Osteoblast (primary cell): ENCODE data around the gene NOL4L. TPM values are rescaled to one million over a fixed set of nuclear protein-coding genes. Genes with fewer than 3 reads are reported as not detected.

Experiments
- DNase-seq: peaks from one replicate; pipeline ENCODE4 v3.0.0; 2011; ENCODE audit warnings: low spot score, mixed read lengths; ENCODE audit not compliant: insufficient read length; ENCODE audit errors: missing footprints
- H2AFZ ChIP-seq: 2 replicates; pipeline ENCODE4 v1.6.0; 2011; ENCODE audit warnings: mild to moderate bottlenecking, low read length
- H3K27ac ChIP-seq: 2 replicates; pipeline ENCODE4 v1.5.1; 2011; ENCODE audit warnings: mild to moderate bottlenecking, low read depth, low read length, moderate library complexity
- H3K27me3 ChIP-seq: 2 replicates; pipeline ENCODE4 v1.6.0; 2012; ENCODE audit warnings: mild to moderate bottlenecking, control low read depth, inconsistent platforms, low read length, moderate library complexity; ENCODE audit not compliant: insufficient read depth
- H3K36me3 ChIP-seq: 2 replicates; pipeline ENCODE4 v1.5.1; 2011; ENCODE audit warnings: mild to moderate bottlenecking, low read length, control low read depth, moderate library complexity; ENCODE audit not compliant: insufficient read depth
- H3K4me1 ChIP-seq: 2 replicates; pipeline ENCODE4 v1.5.1; 2011; ENCODE audit warnings: mild to moderate bottlenecking, low read length, control low read depth, moderate library complexity; ENCODE audit not compliant: insufficient read depth
- H3K4me2 ChIP-seq: 2 replicates; pipeline ENCODE4 v1.6.0; 2011; ENCODE audit warnings: mild to moderate bottlenecking, low read length; ENCODE audit not compliant: insufficient read depth
- H3K4me3 ChIP-seq: fragments of 200-600 bp; sonication (generic); 3 replicates; pipeline ENCODE4 v1.5.1; 2012; ENCODE audit warnings: mild to moderate bottlenecking, low read length, inconsistent platforms; ENCODE audit not compliant: insufficient read depth
- H3K79me2 ChIP-seq: 2 replicates; pipeline ENCODE4 v1.6.0; 2012; ENCODE audit warnings: mild to moderate bottlenecking, low read length, control low read depth, inconsistent platforms; ENCODE audit not compliant: insufficient read depth
- H3K9me3 ChIP-seq: 2 replicates; pipeline ENCODE4 v1.5.1; 2011; ENCODE audit warnings: low read depth, low read length, control low read depth
- H4K20me1 ChIP-seq: 2 replicates; pipeline ENCODE4 v1.6.0; 2012; ENCODE audit warnings: mild to moderate bottlenecking, low read length, control low read depth; ENCODE audit not compliant: insufficient read depth
- CTCF ChIP-seq: IDR thresholded peaks from 2 replicates; pipeline ENCODE4 v1.5.1; 2011; ENCODE audit warnings: mild to moderate bottlenecking, low read depth, low read length, moderate library complexity; ENCODE audit errors: extremely low read depth
- total RNA-seq: library from RNA; depleted of rRNA; stranded (reverse); fragments of >200 nt; gene quantifications from 2 replicates; pipeline ENCODE4 v1.2.3, GENCODE V29; 2012

The NOL4L gene
- total RNA-seq, 1 donor = 6.2 TPM

GRCh38 chr20:32575227-32575581 is 9.9 kb downstream of the NOL4L start:
- no peak for TF ChIP-seq CTCF
- Histone ChIP-seq H4K20me1 (no peaks in the 10 kb centered on the region), H3K4me2 (no peak overlapping the region), H3K79me2 (no peaks in the 10 kb centered on the region), H3K27ac (no peak overlapping the region), H3K4me1 (peaks cover 6% of the 10 kb centered on the region), H3K4me3 (no peak overlapping the region), H2AFZ (no peak overlapping the region), H3K27me3 (no peaks in the 10 kb centered on the region), H3K9me3 (no peaks in the 10 kb centered on the region), H3K36me3 (no peaks in the 10 kb centered on the region)
- no peak for DNase-seq

DNA sequence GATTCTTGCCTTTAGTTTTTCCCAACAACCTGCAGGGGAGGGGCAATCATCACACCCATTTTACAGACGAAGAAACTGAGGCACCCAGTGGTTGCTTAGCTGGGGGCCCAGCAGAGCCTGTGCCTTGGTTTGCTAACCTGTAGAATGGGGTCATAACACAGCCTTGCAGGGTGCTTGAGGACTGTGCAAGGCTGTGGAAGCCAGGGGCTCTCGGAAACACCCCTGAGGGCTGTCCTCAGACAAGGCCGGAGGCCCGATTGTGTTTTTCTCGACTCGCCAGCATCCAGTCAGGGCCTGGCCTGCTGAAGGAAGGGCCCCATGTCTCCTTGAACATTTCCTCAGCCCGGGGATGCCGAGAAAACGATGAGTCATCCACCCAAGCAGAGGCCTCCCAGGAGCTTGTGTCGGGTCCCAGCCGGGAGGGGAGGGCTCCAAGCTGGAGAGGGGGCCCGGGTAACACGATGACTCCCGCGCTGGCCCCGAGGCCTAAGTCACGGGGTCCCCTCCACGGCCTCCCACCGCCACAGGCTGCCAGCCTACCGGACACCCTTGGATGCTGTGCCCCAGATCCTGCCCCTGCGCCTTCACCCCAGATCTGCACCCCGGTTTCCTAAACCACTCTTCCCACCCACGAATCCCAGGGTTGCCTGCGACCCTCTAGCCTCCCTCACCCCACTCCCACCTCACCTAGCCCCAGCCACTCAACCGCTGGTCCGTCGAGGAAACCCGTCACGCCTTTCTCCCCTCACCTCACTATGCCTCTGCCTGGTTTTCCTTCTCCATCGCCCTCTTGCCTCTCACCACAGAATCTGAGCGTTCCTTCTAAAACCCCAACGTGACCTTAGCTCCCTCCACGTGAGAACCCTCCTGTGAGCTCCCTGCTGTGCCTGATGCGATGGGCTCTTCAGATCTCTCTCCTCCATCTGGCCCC is 10.6 kb downstream of the NOL4L start:
- Histone ChIP-seq H3K9me3 (no peaks in the 10 kb centered on the region), H3K27me3 (no peaks in the 10 kb centered on the region), H2AFZ (peak overlapping the region; percentile 46), H3K79me2 (no peaks in the 10 kb centered on the region), H3K4me1 (peaks cover 6% of the 10 kb centered on the region), H3K27ac (no peak overlapping the region), H3K36me3 (no peaks in the 10 kb centered on the region), H4K20me1 (no peaks in the 10 kb centered on the region), H3K4me3 (no peak overlapping the region), H3K4me2 (no peak overlapping the region)
- DNase-seq = peak; percentile 98
- no peak for TF ChIP-seq CTCF

DNA sequence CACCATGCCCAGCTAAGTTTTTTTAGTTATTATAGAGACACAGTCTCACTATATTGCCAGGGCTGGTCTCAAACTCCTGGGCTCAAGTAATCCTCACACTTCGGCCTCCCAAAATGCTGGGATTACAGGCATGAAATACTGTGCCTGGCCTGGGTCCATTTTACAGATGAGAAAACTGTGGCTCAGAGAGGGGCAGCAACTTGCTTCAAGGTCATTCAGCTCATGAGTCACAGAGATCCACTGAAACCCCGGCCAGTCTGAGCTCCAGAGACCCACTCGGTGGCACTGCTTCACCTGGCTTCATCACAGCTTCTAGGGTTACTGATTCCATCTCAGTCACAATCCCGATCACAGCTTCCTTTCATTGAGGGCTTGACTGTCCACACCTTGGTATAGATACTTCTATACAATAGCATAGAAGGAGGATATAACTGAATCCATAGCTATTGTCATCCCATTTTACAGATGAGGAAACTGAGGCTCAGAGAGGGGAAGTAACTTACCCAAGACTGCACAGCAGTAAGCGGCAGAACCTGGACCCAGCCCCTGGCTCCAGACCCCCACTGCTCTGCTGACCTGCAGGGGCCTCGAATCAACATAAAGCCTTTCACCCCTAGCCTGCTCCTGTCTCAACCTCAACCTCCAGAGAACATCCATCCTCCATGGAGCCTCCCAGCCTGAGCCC is 11.8 kb downstream of the NOL4L start:
- Histone ChIP-seq H3K4me2 (no peak overlapping the region), H3K4me1 (peaks cover 6% of the 10 kb centered on the region), H3K27ac (no peak overlapping the region), H4K20me1 (no peaks in the 10 kb centered on the region), H3K9me3 (no peaks in the 10 kb centered on the region), H3K79me2 (no peaks in the 10 kb centered on the region), H3K36me3 (no peaks in the 10 kb centered on the region), H3K27me3 (no peaks in the 10 kb centered on the region), H2AFZ (no peak overlapping the region), H3K4me3 (no peak overlapping the region)
- peak; percentile 65 for DNase-seq
- TF ChIP-seq CTCF = no peak
